ENCODE results near the gene SPTB. TPM values are rescaled to one million over a fixed set of nuclear protein-coding genes. Genes with fewer than 3 reads are reported as not detected.

SPTB gene
- total RNA-seq, 1 donor from 2014 or later = 1.8 TPM

GRCh38 chr14:64825509-64825908 is 54.2 kb downstream of the SPTB start:
- TF ChIP-seq CTCF (conservative IDR thresholded peaks at IDR 0.05; ENCODE audit: low read depth, low read length) = no peak
- DNase-seq (ENCODE audit: low read depth) = no peak
- no peak overlapping the region for H3K4me3 ChIP-seq (ENCODE audit: low read depth, low read length)

GRCh38 chr14:64825006-64825405 is 54.7 kb downstream of the SPTB start:
- H3K4me3 ChIP-seq (ENCODE audit: low read depth, low read length) = no peak overlapping the region
- no peak for TF ChIP-seq CTCF (conservative IDR thresholded peaks at IDR 0.05; ENCODE audit: low read depth, low read length)
- DNase-seq (ENCODE audit: low read depth) = no peak

- DNase-seq (ENCODE audit: low read depth) = no peak
- no peak for TF ChIP-seq CTCF (conservative IDR thresholded peaks at IDR 0.05; ENCODE audit: low read depth, low read length)
- H3K4me3 ChIP-seq (ENCODE audit: low read depth, low read length) = no peak overlapping the region
These were observed 55.2 kb downstream of the SPTB start for GRCh38 chr14:64824471-64824870.

- no peak overlapping the region for H3K4me3 ChIP-seq (ENCODE audit: low read depth, low read length)
- DNase-seq (ENCODE audit: low read depth) = no peak
- TF ChIP-seq CTCF (conservative IDR thresholded peaks at IDR 0.05; ENCODE audit: low read depth, low read length) = peak; percentile 77
These were observed 56.3 kb downstream of the SPTB start for GRCh38 chr14:64823305-64823861.

GRCh38 chr14:64821651-64822050 is 58.1 kb downstream of the SPTB start:
- no peak for TF ChIP-seq CTCF (conservative IDR thresholded peaks at IDR 0.05; ENCODE audit: low read depth, low read length)
- no peak for DNase-seq (ENCODE audit: low read depth)
- no peak overlapping the region for H3K4me3 ChIP-seq (ENCODE audit: low read depth, low read length)

GRCh38 chr14:64818151-64818550 is 61.6 kb downstream of the SPTB start:
- no peak for DNase-seq (ENCODE audit: low read depth)
- TF ChIP-seq CTCF (conservative IDR thresholded peaks at IDR 0.05; ENCODE audit: low read depth, low read length) = no peak
- H3K4me3 ChIP-seq (ENCODE audit: low read depth, low read length) = no peak overlapping the region

DNA sequence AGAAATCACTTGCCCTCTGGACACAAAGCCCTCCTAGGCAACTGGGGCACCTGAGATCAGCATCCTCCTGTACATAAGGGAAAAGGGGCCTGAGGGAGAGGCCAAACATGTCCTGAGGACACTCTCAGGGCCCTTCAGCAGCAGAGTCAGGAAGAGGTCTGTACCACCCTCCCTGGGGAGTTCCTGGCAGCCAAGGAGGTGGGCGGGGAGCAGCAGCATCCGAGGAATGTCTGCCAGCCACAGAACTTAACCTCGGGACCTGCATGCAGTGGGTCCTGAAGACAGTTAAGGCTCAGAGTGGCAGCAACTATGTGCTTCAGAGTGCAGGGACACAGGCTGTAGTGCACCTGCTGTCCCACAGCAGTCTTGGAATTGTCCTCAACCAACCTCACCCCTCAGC is 62.1 kb downstream of the SPTB start:
- DNase-seq (ENCODE audit: low read depth) = no peak
- H3K4me3 ChIP-seq (ENCODE audit: low read depth, low read length) = no peak overlapping the region
- no peak for TF ChIP-seq CTCF (conservative IDR thresholded peaks at IDR 0.05; ENCODE audit: low read depth, low read length)
